Heart right ventricle (tissue), 16 donors: Measurements from ENCODE around the gene FRAS1. TPM values are rescaled to one million over a fixed set of nuclear protein-coding genes. Genes with fewer than 3 reads are reported as not detected.

Experiments
- ATAC-seq, 8 donors: fragments of 200-7000 bp; cut with Tn5 transposase; one replicate each; pipeline ENCODE4 v1.9.1; 2020; ENCODE audit warnings: mild to moderate bottlenecking in 8 of 8, moderate library complexity in 8 of 8, moderate number of reproducible peaks in 1 of 8
- DNase-seq, 2 donors: peaks; one replicate each; pipeline ENCODE4 v3.0.0-alpha.2; 2020
- H3K27ac ChIP-seq, 10 donors: fragments of 200-600 bp; sonication (generic) in 2 of 10; one replicate each; pipeline versions ENCODE4 v1.5.0 to v1.8.0; 2020 to 2022; ENCODE audit warnings: mild to moderate bottlenecking in 3 of 10
- H3K27me3 ChIP-seq, 7 donors: fragments of 200-600 bp; one replicate each; pipeline ENCODE4 v1.8.0; 2021 to 2022; ENCODE audit warnings: mild to moderate bottlenecking in 2 of 7
- H3K36me3 ChIP-seq, 9 donors: fragments of 200-600 bp; sonication (generic) in 1 of 9; one replicate each; pipeline versions ENCODE4 v1.5.0 to v1.8.0; 2020 to 2022; ENCODE audit warnings: mild to moderate bottlenecking in 2 of 9
- H3K4me1 ChIP-seq, 9 donors: fragments of 200-600 bp; sonication (generic) in 1 of 9; one replicate each; pipeline versions ENCODE4 v1.5.0 to v1.8.0; 2020 to 2022; ENCODE audit warnings: mild to moderate bottlenecking in 4 of 9
- H3K4me3 ChIP-seq, 10 donors: fragments of 200-600 bp; sonication (generic) in 2 of 10; one replicate each; pipeline versions ENCODE4 v1.5.0 to v1.8.0; 2020 to 2022; ENCODE audit warnings: mild to moderate bottlenecking in 7 of 10, moderate library complexity in 2 of 10
- H3K9me3 ChIP-seq, 11 donors: fragments of 200-600 bp in 10 of 11; sonication (generic) in 2 of 11; one replicate each; pipeline versions ENCODE4 v1.5.0 to v1.8.0; 2013 to 2022; ENCODE audit warnings: mild to moderate bottlenecking in 2 of 11, control low read depth in 1 of 11, moderate library complexity in 1 of 11
- CTCF ChIP-seq, 9 donors: fragments of 200-600 bp; sonication (generic) in 2 of 9; IDR thresholded peaks; one replicate each; pipeline versions ENCODE4 v1.5.0 to v1.8.0; 2021 to 2022; ENCODE audit warnings: antibody characterized with exemption in 9 of 9, mild to moderate bottlenecking in 5 of 9, moderate library complexity in 1 of 9
- WGBS, 2 donors: extraction: QIAGEN DNeasy Blood & Tissue Kit; methylation state at CpG; one replicate each; pipeline ENCODE4 v1.1.7; 2013; ENCODE audit warnings: inconsistent platforms in 1 of 2; 5-methylcytosine and 5-hydroxymethylcytosine counted together
- intact Hi-C, 10 donors: fragments of 100-400 bp; cut with DNase I; formaldehyde crosslinking; loops; one replicate each; pipeline versions ENCODE4 v1.11.1 to v1.14.2; 2022
- polyA plus RNA-seq, 2 donors: library from polyadenylated mRNA; stranded (reverse); fragments of 200-250 nt; gene quantifications; one replicate each; pipeline ENCODE4 v1.2.3, GENCODE V29; 2013
- total RNA-seq, 10 donors: library from RNA; stranded (reverse); fragmentation: NEBNext Ultra II Directional in 3 of 10; extraction: Animal tissue kit (Norgen Biotek cat#: 25700) in 3 of 10; gene quantifications; one replicate each; pipeline versions ENCODE4 v1.2.1 to v1.2.4, GENCODE V29; 2021 to 2023
- donor health status: Arrhythmogenic right ventricular cardiomyopathy.
- donor health status: ischemic (EF 13 %, LVEDD 7.1; RV severe dilation, severe dysfunction).
- donor health status: healthy with polysubstance abuse.
- donor health status: DM: no; HTN: yes; CAD: no.
- donor health status: DM: no; HTN: no; CAD: no.
- donor health status: ischemic (EF 25% LVEDD 6.9; RV normal size, moderate dysfunction).
- donor health status: ischemic (EF 25% LVEDD 5.7; RV mildly dilated, moderate dysfunction).
- donor health status: healthy.
- donor health status: DM: yes; HTN: yes; CAD: no.
- donor health status: Ischemic cardiomyopathy.
- donor health status: ischemic (EF 35%, LVEDD 5.7; RV mildly dilated, moderate dysfunction).
- donor health status: nonischemic (EF 11% LVEDD 7.7; RV severe dilation, severe dysfunction).
- donor health status: DM: yes; HTN: yes; CAD: no.
- donor health status: PGD.
- donor health status: ischemic (EF 29% LVEDD 5.4; RV normal size, mild dysfunction).
- donor health status: nonischemic (EF 23%, LVEDD 6.1; RV moderate dilation, normal function).

Gene FRAS1
- total and polyA plus RNA-seq, 12 donors: 0.93 to 6.2 (median 3.1) TPM

GRCh38 chr4:78070731-78071282 is 13.7 kb downstream of the FRAS1 start:
- Histone ChIP-seq H3K9me3 (no peaks in the 10 kb centered on the region), H3K27ac (no peak overlapping the region), H3K27me3 (no peaks in the 10 kb centered on the region), H3K36me3 (no peaks in the 10 kb centered on the region), H3K4me3 (no peak overlapping the region), H3K4me1 (peaks cover 0 to 4% (median 0%) of the 10 kb centered on the region in 9 donors)
- TF ChIP-seq CTCF (IDR thresholded peaks at IDR 0.05): no peak
- WGBS, 2 donors: 88 to 89% methylated on average over 2 of the region's 2 CpGs
- intact Hi-C loops: no loop called here
- ATAC-seq (no peak), DNase-seq (no peak)

GRCh38 chr4:78074759-78075158 is 17.6 kb downstream of the FRAS1 start:
- ATAC-seq (no peak), DNase-seq (no peak)
- H3K27ac ChIP-seq: no peak overlapping the region
- H3K36me3 ChIP-seq: no peaks in the 10 kb centered on the region
- H3K9me3 ChIP-seq: no peaks in the 10 kb centered on the region
- H3K4me1 ChIP-seq: peaks cover 0 to 3% (median 0%) of the 10 kb centered on the region in 9 donors
- no peak overlapping the region for H3K4me3 ChIP-seq
- TF ChIP-seq CTCF (IDR thresholded peaks at IDR 0.05): no peak
- WGBS, 2 donors: 54 to 57% methylated on average over 3 of the region's 3 CpGs
- intact Hi-C loops: no loop called here
- no peaks in the 10 kb centered on the region for H3K27me3 ChIP-seq

GRCh38 chr4:78075986-78076385 is 18.9 kb downstream of the FRAS1 start:
- Histone ChIP-seq H3K27me3 (no peaks in the 10 kb centered on the region), H3K9me3 (no peaks in the 10 kb centered on the region), H3K4me3 (no peak overlapping the region), H3K36me3 (no peaks in the 10 kb centered on the region), H3K27ac (no peak overlapping the region), H3K4me1 (no peaks in the 10 kb centered on the region)
- intact Hi-C loops: no loop called here
- 97 to 98% methylated on average over 1 of the region's 1 CpG for WGBS, 2 donors
- ATAC-seq (no peak), DNase-seq (no peak)
- TF ChIP-seq CTCF (IDR thresholded peaks at IDR 0.05): no peak

- DNase-seq: no peak
- no peaks in the 10 kb centered on the region for H3K27me3 ChIP-seq
- intact Hi-C loops: no loop called here
- H3K27ac ChIP-seq: no peak overlapping the region
- H3K36me3 ChIP-seq: no peaks in the 10 kb centered on the region
- TF ChIP-seq CTCF (IDR thresholded peaks at IDR 0.05): no peak
- no peak overlapping the region for H3K4me3 ChIP-seq
- H3K9me3 ChIP-seq: no peaks in the 10 kb centered on the region
- no peaks in the 10 kb centered on the region for H3K4me1 ChIP-seq
- WGBS, 2 donors: 98 to 99% methylated on average over 1 of the region's 1 CpG
- ATAC-seq: no peak
These were observed 21.0 kb downstream of the FRAS1 start for GRCh38 chr4:78078101-78078500.
